GM21447 (cell line): ENCODE data around the gene SBNO1.
"Not testable (repeated sequence)": the region's sequence is repeated elsewhere in the genome, so short reads cannot be mapped to it uniquely, and the experiment has no call there.

Experiments
- ATAC-seq: cut with Tn5 transposase; IDR thresholded peaks from one replicate; pipeline ENCODE4 v1.9.1; 2021; ENCODE audit not compliant: unreplicated experiment

SBNO1 gene

GRCh38 chr12:123388951-123389559 lies 24.4 kb upstream of the SBNO1 start:
- peak; percentile 5 for ATAC-seq

GRCh38 chr12:123388177-123388950 lies 23.7 kb upstream of the SBNO1 start:
- ATAC-seq, result peak; percentile 34

- no peak for ATAC-seq
These were observed 23.0 kb upstream of the SBNO1 start for GRCh38 chr12:123387508-123388176.

- ATAC-seq, result not testable (repeated sequence)
These were observed 20.9 kb upstream of the SBNO1 start for GRCh38 chr12:123385536-123385935.

- ATAC-seq, result no peak
These were observed 20.3 kb upstream of the SBNO1 start for GRCh38 chr12:123384994-123385376.

- ATAC-seq, result no peak
These were observed 19.8 kb upstream of the SBNO1 start for GRCh38 chr12:123384318-123384993.

- ATAC-seq, result no peak
These were observed 18.0 kb upstream of the SBNO1 start for GRCh38 chr12:123382684-123383083.

- no peak for ATAC-seq
These were observed 14.7 kb upstream of the SBNO1 start for GRCh38 chr12:123379391-123379790.

GRCh38 chr12:123372415-123372814 lies 7.8 kb upstream of the SBNO1 start:
- not testable (repeated sequence) for ATAC-seq

- ATAC-seq, result not testable (repeated sequence)
These were observed 7.2 kb upstream of the SBNO1 start for GRCh38 chr12:123371667-123372368.

- ATAC-seq, result no peak
These were observed 4.6 kb upstream of the SBNO1 start for GRCh38 chr12:123369229-123369628.

GRCh38 chr12:123368431-123368830 lies 3.8 kb upstream of the SBNO1 start:
- not testable (repeated sequence) for ATAC-seq

GRCh38 chr12:123367511-123367910 lies 2.9 kb upstream of the SBNO1 start:
- ATAC-seq, result no peak

- peak; percentile 70 for ATAC-seq
These were observed 624 bp upstream of the SBNO1 start for GRCh38 chr12:123365025-123365917.

- no peak for ATAC-seq
These were observed 711 bp downstream of the SBNO1 start for GRCh38 chr12:123363740-123364531.

GRCh38 chr12:123363390-123363739 lies 1.3 kb downstream of the SBNO1 start:
- no peak for ATAC-seq

- no peak for ATAC-seq
These were observed 6.6 kb downstream of the SBNO1 start for GRCh38 chr12:123358035-123358434.

GRCh38 chr12:123356159-123356670 lies 8.4 kb downstream of the SBNO1 start:
- no peak for ATAC-seq

- no peak for ATAC-seq
These were observed 10.0 kb downstream of the SBNO1 start for GRCh38 chr12:123354600-123354999.
